Endothelial cell of umbilical vein (primary cell): Measurements from ENCODE around the gene NLRP6. TPM values are rescaled to one million over a fixed set of nuclear protein-coding genes. Genes with fewer than 3 reads are reported as not detected.

Experiments
- BruUV-seq: library from RNA; stranded (reverse); fragments of 400-500 nt; replicated peaks from 2 replicates; lab custom pipeline; 2021; lab: Mats Ljungman, UMichigan
- CTCF ChIA-PET: fragments of 300-600, 350-600 bp; sonication (Branson Sonifier 250); formaldehyde crosslinking; loops from one replicate; lab custom pipeline; 2021; ENCODE audit warnings: antibody characterized with exemption, inconsistent platforms; lab: Charles Lee
- POLR2A ChIA-PET: fragments of 300-600, 350-600 bp; sonication (Branson Sonifier 250); formaldehyde crosslinking; loops from one replicate; lab custom pipeline; 2021; ENCODE audit warnings: antibody characterized with exemption, inconsistent platforms; lab: Charles Lee
- DNase-seq: peaks from one replicate; pipeline ENCODE4 v3.0.0-alpha.2; 2011; ENCODE audit warnings: low read depth, low spot score
- FAIRE-seq: peaks from 2 replicates; lab custom pipeline; 2011; peaks lifted over from hg19 to GRCh38; lab: Jason Lieb, UNC
- H2AFZ ChIP-seq: 2 replicates; pipeline ENCODE4 v1.6.0; 2012; ENCODE audit warnings: low read depth, low read length, control low read depth, inconsistent platforms
- H3K27ac ChIP-seq: 2 replicates; pipeline ENCODE4 v1.5.1; 2011; ENCODE audit warnings: low read depth, mild to moderate bottlenecking, control low read depth, low read length, moderate library complexity; ENCODE audit not compliant: insufficient read depth
- H3K27me3 ChIP-seq, 2 experiments: 2 replicates each; pipeline versions ENCODE4 v1.6.0 to v1.6.1; 2011; ENCODE audit warnings: low read length in 2 of 2, mixed read lengths in 1 of 2; ENCODE audit not compliant: control insufficient read depth in 2 of 2, insufficient read depth in 2 of 2
- H3K36me3 ChIP-seq, 2 experiments: 2 replicates in 1 of 2; 3 replicates in 1 of 2; pipeline ENCODE4 v1.5.1; 2011; ENCODE audit warnings: low read length in 2 of 2, mild to moderate bottlenecking in 1 of 2, moderate library complexity in 1 of 2; ENCODE audit not compliant: control insufficient read depth in 2 of 2, insufficient read depth in 2 of 2; ENCODE audit errors: extremely low read depth in 1 of 2
- H3K4me1 ChIP-seq: 3 replicates; pipeline ENCODE4 v1.5.1; 2011; ENCODE audit warnings: mild to moderate bottlenecking, low read length; ENCODE audit not compliant: control insufficient read depth, insufficient read depth; ENCODE audit errors: extremely low read depth
- H3K4me2 ChIP-seq: 2 replicates; pipeline ENCODE4 v1.6.1; 2011; ENCODE audit warnings: low read length, control low read depth, mixed read lengths; ENCODE audit not compliant: insufficient read depth
- H3K4me3 ChIP-seq, 3 experiments: fragments of 200-600 bp in 1 of 3; sonication (generic), shearing (Covaris generic) in 1 of 3; replicated peaks in 1 of 3; 2 replicates each; pipeline ENCODE4 v1.5.1; 2011 to 2016; ENCODE audit warnings: control low read depth in 3 of 3, low read length in 3 of 3, mild to moderate bottlenecking in 2 of 3, inconsistent platforms in 1 of 3, low read depth in 1 of 3, moderate library complexity in 1 of 3; ENCODE audit not compliant: insufficient read depth in 1 of 3
- H3K79me2 ChIP-seq: 2 replicates; pipeline ENCODE4 v1.6.0; 2012; ENCODE audit warnings: low read length, inconsistent platforms; ENCODE audit not compliant: control insufficient read depth, insufficient read depth
- H3K9ac ChIP-seq: replicated peaks from 2 replicates; pipeline ENCODE3; 2011; ENCODE audit warnings: low read length, control low read depth; ENCODE audit not compliant: insufficient read depth; ENCODE audit errors: extremely low read depth
- H3K9me1 ChIP-seq: replicated peaks from 3 replicates; pipeline ENCODE4 v1.6.0; 2011; ENCODE audit warnings: mild to moderate bottlenecking, low read length; ENCODE audit not compliant: control insufficient read depth, insufficient read depth; ENCODE audit errors: extremely low read depth
- H3K9me3 ChIP-seq: replicated peaks from 2 replicates; pipeline ENCODE4 v1.5.1; 2012; ENCODE audit warnings: low read length, inconsistent platforms; ENCODE audit not compliant: control insufficient read depth, insufficient read depth
- H4K20me1 ChIP-seq: replicated peaks from 2 replicates; pipeline ENCODE3; 2011; ENCODE audit warnings: mild to moderate bottlenecking, low read length; ENCODE audit not compliant: control insufficient read depth, insufficient read depth; ENCODE audit errors: extremely low read depth
- CTCF ChIP-seq, 2 donors: IDR thresholded peaks; 1 replicate in 1 of 2; 2 replicates in 1 of 2; pipeline ENCODE4 v1.5.1; 2011; ENCODE audit warnings: low read length in 2 of 2, mild to moderate bottlenecking in 2 of 2, moderate library complexity in 2 of 2, control low read depth in 1 of 2, inconsistent platforms in 1 of 2, low read depth in 1 of 2; ENCODE audit not compliant: insufficient read depth in 1 of 2; ENCODE audit errors: extremely low read depth in 1 of 2
- EZH2 ChIP-seq: IDR thresholded peaks from 2 replicates; pipeline ENCODE4 v1.6.1; 2012; ENCODE audit warnings: borderline replicate concordance, low read depth, mild to moderate bottlenecking, moderate library complexity, low read length, inconsistent platforms; ENCODE audit not compliant: severe bottlenecking
- JUN ChIP-seq: IDR thresholded peaks from 2 replicates; pipeline ENCODE4 v1.6.1; 2011; ENCODE audit warnings: borderline replicate concordance, low read depth; ENCODE audit not compliant: insufficient read length, insufficient read depth
- MAX ChIP-seq: IDR thresholded peaks from 2 replicates; pipeline ENCODE4 v1.6.1; 2011; ENCODE audit not compliant: insufficient read depth, insufficient read length
- MYC ChIP-seq: IDR thresholded peaks from one replicate; pipeline ENCODE4 v1.6.1; 2011; ENCODE audit warnings: mild to moderate bottlenecking, low read depth, low read length
- POLR2A ChIP-seq: IDR thresholded peaks from 2 replicates; pipeline ENCODE4 v1.6.1; 2012; ENCODE audit warnings: low read depth, mild to moderate bottlenecking, control low read depth, low read length
- POLR2AphosphoS5 ChIP-seq: IDR thresholded peaks from 2 replicates; pipeline ENCODE4 v1.6.1; 2012; ENCODE audit warnings: low read depth, mild to moderate bottlenecking, control low read depth, low read length, moderate library complexity; ENCODE audit not compliant: insufficient read depth
- dilution Hi-C: fragments of 300-500 bp; cut with MboI; formaldehyde crosslinking; loops from one replicate; pipeline ENCODE4 v1.15.0; 2019; ENCODE audit warnings: low sequenced_read_pairs; ENCODE audit not compliant: extremely low pct_ligation_motif_present
- intact Hi-C: fragments of 100-400 bp; cut with micrococcal nuclease; formaldehyde crosslinking; loops from one replicate; pipeline ENCODE4 v1.10.0; 2022
- polyA plus RNA-seq, 4 experiments: library from polyadenylated mRNA; depleted of rRNA in 3 of 4; stranded (reverse) in 3 of 4; unstranded in 1 of 4; fragments of >200 nt; gene quantifications; 2 replicates each; pipeline versions ENCODE4 v1.2.1 to v1.2.3, GENCODE V29; 2011 to 2012; ENCODE audit warnings: missing spikeins in 1 of 4
- total RNA-seq: library from RNA; stranded (reverse); gene quantifications from 2 replicates; pipeline ENCODE4 v1.2.3, GENCODE V29; 2021

The NLRP6 gene
- total and polyA plus RNA-seq, 2 donors (not counting 3 experiments of a cell fraction or from before 2014, with no cell fraction given) = not detected

DNA sequence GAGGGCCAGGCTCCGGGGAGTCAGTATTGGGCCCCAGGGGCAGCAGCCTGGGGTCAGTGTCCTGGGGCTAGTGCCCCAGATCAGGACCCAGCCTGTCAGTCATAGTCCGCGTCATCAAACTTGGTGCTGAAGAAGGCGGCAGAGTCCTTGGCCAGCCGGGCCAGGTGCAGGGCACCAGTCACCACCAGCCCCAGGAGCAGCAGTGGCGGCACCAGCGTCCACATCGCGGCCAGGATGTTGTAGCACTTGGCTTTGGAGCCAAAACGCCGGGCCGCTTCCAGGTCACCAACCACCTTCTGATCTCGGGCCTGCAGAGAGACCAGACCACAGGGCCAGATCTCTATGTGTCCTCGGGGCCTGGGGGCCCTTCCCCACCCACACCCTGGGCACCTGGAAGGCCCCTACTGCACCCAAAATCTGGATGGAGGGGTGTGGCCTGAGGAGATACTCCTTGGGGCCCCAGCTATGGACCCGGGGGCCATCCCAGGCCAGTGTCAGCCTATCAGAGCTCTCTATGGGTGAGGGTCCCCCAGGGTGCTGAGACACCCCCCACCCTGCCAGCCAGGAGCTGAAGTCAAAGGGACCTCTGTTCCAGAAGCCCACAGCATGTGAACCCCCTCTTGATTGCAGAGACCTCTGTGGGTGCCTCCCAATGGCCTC lies 20.3 kb downstream of the NLRP6 start:
- no peak overlapping the region for H3K4me2 ChIP-seq
- TF ChIP-seq MAX (no peak), POLR2A (no peak)
- intact Hi-C loops = no loop called here
- no peak overlapping the region for H3K9ac ChIP-seq
- no peaks in the 10 kb centered on the region for H4K20me1 ChIP-seq
- no peaks in the 10 kb centered on the region for H3K9me3 ChIP-seq
- no peak overlapping the region for H2AFZ ChIP-seq
- no peak overlapping the region for H3K4me3 ChIP-seq
- H3K9me1 ChIP-seq = no peaks in the 10 kb centered on the region
- H3K27me3 ChIP-seq = peaks cover 3 to 8% of the 10 kb centered on the region in 2 experiments
- dilution Hi-C loops = no loop called here
- FAIRE-seq (no peak), DNase-seq (no peak)
- H3K4me1 ChIP-seq = no peaks in the 10 kb centered on the region
- POLR2A ChIA-PET = no interaction called here
- H3K79me2 ChIP-seq = no peaks in the 10 kb centered on the region
- CTCF ChIA-PET = no interaction called here
- BruUV-seq = no TSS peak
- no peak overlapping the region for H3K27ac ChIP-seq
- H3K36me3 ChIP-seq = peaks cover 0 to 4% of the 10 kb centered on the region in 2 experiments

DNA sequence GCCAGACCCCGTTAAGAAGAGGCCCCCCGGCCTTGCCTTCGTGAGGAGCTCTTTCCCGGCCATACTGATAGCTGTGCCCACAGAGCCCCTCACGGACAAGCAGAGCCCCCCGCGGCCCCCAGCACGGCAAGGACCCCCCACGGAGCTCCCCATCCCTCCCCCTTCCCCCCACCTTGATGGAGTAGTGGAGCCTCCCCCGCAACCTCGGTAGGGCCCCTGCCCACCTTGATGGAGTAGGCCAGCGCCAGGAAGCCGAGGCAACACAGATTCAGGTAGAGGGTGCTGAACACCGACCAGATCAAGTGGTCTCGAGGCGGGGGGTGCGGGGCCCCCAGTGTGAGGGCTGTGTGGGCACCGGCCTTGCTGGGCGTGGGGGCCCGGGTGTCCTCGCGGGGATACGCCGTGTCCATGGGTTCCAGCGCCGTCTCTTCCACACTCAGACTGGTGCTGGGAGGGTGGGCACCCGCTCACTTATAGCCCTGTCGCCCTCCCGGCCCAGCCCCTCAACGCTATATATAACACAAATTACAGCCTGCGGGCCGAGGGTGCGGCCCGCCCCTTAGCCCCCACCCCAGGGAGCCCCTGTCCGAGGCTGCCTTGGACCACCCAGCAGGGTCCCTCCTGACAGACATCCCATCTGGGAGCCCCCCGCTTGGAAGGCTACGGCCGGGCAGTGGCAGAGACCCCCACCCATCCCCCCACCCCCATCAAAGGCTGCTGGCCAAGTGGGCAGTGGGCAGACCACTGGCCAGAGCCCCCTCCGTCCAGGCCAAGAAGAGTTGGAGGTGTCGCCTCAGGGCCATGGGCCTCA lies 21.1 kb downstream of the NLRP6 start, which contains the start of gene IFITM5:
Gene IFITM5, minus strand, starts transcription at position 446 of the 811 bp plus-strand sequence. Its CDS starts 36 bp downstream, at position 410.
- DNase-seq = no peak
- FAIRE-seq = no peak
- ChIA-PET POLR2A (no interaction called here), CTCF (no interaction called here)
- TF ChIP-seq POLR2A (no peak), MAX (no peak), CTCF (IDR thresholded peaks at IDR 0.05; ENCODE audit: extremely low read depth in 1 of 2, insufficient read depth in 1 of 2, low read depth in 1 of 2, low read length in 2 of 2) (no peak), MYC (no peak), POLR2AphosphoS5 (no peak), JUN (no peak), EZH2 (no peak)
- Histone ChIP-seq H3K79me2 (no peaks in the 10 kb centered on the region), H2AFZ (no peak within 1 kb of the TSS), H3K9me1 (no peaks in the 10 kb centered on the region), H3K9ac (no peak within 1 kb of the TSS), H3K4me2 (no peak within 1 kb of the TSS), H3K27me3 (peaks cover 3 to 8% of the 10 kb centered on the region in 2 experiments), H3K4me1 (no peaks in the 10 kb centered on the region), H3K9me3 (no peaks in the 10 kb centered on the region), H3K4me3 (no peak within 1 kb of the TSS), H3K27ac (no peak within 1 kb of the TSS), H3K36me3 (no peaks in the 10 kb centered on the region), H4K20me1 (no peaks in the 10 kb centered on the region)
- BruUV-seq = no TSS peak
- dilution Hi-C loops (no loop called here), intact Hi-C loops (no loop called here)
